Caki2 (cell line): ENCODE measurements around the gene SLCO4A1. TPM values are rescaled to one million over a fixed set of nuclear protein-coding genes. Genes with fewer than 3 reads are reported as not detected.

Source experiments
- DNase-seq: peaks from one replicate; pipeline ENCODE4 v3.0.0-alpha.2; 2015; ENCODE audit warnings: low read depth
- in situ Hi-C: cut with HindIII; loops from 2 replicates; pipeline ENCODE4 v1.10.0; 2016; ENCODE audit warnings: low sequenced_read_pairs, low pct_unique_long_range_greater_than_20kb, mixed read lengths
- total RNA-seq: library from RNA; depleted of rRNA; stranded (reverse); fragments of >200 nt; shearing (Covaris generic); gene quantifications from 2 replicates; pipeline ENCODE4 v1.2.3, GENCODE V29; 2014; ENCODE audit warnings: low replicate concordance

The SLCO4A1 gene
- total RNA-seq, 1 experiment from 2014 or later = 77.6 TPM

DNA sequence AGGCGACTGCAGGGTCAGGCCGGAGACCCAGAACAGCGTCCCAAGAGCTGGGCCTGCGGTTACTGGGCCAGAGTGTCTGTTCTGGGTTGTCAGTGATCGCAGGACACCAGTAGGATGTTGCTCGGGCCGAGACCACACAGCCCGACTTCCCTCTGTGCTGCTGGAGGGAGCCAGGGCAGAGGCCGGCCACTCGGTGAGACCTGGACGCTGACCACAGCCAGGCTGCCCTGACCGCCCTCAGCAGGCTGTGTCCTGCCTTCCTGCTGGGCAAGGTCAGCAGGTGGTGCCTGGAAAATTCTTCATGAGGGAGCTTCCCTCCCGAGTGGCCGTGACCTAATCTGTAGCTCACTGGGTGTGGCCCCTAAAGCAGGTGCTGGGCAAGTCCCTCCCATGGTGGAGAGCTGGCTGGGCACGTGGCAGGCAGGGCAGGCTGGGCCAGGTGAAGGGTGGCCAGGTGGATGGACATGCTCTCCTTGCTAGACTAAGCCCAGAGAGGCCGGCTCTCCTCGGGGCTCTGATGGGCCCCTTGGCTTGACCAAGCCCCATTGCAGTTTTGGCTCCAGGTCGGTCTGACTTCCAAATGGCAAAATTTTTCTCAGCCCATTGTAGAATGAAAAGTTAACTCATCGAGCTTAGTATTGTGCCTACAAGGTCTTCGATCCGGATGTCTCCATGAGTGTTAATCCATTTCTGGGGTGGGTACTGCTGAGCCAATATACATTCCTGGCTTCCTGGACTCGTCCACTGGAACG lies 1.9 kb downstream of the SLCO4A1 start:
- DNase-seq = no peak
- in situ Hi-C loops = no loop called here

- in situ Hi-C loops = no loop called here
- DNase-seq = no peak
These were observed 2.6 kb downstream of the SLCO4A1 start for GRCh38 chr20:62644802-62645496.

- in situ Hi-C loops = no loop called here
- no peak for DNase-seq
These were observed 3.3 kb downstream of the SLCO4A1 start for GRCh38 chr20:62645613-62646012.

- in situ Hi-C loops = no loop called here
- no peak for DNase-seq
These were observed 4.7 kb downstream of the SLCO4A1 start for GRCh38 chr20:62646851-62647520.

- in situ Hi-C loops = no loop called here
- DNase-seq = no peak
These were observed 5.4 kb downstream of the SLCO4A1 start for GRCh38 chr20:62647521-62648317.

DNA sequence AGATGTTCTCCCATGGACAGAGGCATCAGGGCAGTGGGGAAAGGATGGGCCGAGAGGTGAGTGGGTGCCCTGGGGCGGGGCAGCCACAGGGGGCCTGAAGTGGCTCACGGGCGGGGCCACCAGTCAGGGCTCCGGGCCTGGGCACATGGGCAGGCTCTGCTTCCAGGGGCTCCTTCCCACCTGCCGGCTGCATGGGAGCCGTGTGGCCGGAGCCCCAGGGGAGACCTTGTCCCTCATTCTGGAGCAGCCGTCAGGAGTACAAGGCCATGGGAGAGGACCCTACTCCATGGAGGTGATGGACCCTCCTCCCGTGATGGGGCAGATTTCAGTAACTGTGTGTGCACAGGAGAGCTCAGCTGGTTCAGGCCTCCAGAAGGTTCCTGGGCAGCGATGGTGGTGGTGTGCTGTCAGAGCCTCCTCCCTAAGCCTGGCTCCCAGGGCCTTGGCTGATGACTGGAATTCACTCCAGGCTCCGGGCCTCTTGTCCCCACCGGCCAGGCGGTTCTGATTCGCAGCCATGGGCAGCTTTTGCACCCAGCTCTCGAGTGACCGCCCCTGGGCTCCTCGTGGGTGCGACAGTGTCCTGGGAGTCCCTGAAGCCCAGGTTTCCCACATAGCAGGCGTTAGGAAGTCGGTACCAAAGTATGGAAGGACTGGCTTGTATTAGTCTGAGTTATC lies 6.2 kb downstream of the SLCO4A1 start:
- in situ Hi-C loops = no loop called here

DNA sequence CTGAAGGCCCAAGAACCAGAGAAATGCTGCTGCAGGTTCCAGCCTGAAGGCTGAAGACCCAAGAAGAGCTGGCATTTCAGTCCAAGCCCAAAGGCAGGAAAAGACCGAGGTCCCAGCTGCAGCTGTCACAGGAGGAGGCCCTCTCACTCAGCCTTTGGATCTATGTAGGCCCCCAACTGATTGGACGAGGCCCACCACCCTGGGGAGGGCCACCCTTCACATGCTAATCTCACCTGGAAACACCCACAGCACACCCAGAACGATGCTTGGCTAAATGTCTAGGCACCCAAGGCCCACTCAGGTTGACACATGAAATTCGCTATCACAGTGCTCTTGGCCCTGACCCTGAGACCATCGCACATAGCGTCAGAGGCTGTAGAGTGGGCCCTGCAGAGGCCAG lies 6.8 kb downstream of the SLCO4A1 start:
- in situ Hi-C loops = no loop called here
- DNase-seq = no peak

More for the DNA sequence above, 6.2 kb downstream of the SLCO4A1 start:
- no peak for DNase-seq

DNA sequence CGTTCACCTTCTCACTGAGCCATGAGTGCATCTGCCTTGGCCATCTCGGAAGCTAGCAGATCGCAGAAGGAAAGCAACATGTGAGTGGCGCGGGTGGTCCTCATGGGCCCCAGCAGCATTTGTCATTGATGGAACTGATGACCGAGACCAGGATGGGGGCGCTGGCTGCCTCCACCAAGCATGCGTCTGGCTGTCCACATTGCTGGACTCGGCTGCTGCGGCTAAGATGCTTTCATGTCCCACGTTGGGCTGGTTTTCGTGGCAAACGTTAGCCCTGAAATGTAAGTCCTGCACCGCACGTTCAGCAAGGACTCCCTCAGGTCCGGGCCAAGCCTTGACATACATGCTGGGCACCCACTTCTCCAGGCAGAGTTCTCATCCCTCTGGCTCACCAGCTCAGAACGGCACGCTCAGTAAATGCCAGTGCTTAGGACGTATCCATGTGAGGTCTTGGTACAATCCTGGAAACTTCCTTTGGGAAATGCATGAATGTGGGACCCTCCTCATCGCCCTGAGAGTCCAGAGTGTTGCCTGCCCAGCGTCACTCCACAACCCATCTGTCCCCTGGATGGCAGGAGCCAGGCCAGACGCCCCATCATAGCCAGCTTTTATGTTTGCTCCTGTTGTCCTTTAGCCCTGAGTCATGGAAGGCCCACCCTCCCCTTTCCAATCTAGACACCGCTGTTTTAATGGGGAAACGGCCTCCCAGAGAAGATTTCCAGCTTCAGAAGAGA lies 8.4 kb downstream of the SLCO4A1 start:
- in situ Hi-C loops = no loop called here
- no peak for DNase-seq

DNA sequence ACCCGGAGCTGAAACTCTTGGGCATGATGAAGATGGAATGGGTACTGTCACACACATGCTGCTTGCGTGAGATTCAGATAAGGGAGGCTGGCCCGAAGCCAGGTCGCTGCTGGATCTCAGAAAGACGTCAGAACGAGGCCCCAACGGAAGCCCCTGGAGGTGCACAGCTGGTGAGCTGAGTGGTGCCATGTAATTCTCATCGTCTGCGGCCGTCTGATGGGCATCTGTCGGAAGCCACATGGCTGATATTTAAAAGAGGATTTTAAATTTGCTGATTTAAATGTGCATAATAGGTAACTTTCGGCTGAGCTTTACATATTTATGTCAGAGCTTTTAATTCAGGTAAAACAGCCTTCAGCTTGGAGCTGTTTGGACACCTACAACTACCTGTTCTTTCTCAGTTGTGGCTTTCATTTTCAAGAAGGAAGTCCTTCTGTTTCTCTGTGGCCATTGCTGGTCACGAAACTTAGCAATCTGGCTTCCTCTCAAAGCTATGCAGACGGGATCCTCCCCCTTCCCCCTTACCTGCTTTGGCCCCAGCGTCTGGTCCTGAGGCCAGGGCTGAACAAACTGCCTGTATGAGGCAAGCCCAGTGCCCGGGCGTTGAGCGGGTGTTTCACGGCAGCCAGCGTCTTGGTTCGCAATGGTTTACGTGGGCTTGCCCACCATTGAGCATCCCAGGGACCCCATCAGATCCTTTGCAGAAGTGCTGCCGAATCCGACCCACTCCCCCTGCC lies 9.2 kb downstream of the SLCO4A1 start:
- no peak for DNase-seq

GRCh38 chr20:62652041-62652893 lies 10.0 kb downstream of the SLCO4A1 start:
- in situ Hi-C loops = no loop called here
- peak; percentile 99 for DNase-seq

More for the DNA sequence above, 9.2 kb downstream of the SLCO4A1 start:
- in situ Hi-C loops = no loop called here

DNA sequence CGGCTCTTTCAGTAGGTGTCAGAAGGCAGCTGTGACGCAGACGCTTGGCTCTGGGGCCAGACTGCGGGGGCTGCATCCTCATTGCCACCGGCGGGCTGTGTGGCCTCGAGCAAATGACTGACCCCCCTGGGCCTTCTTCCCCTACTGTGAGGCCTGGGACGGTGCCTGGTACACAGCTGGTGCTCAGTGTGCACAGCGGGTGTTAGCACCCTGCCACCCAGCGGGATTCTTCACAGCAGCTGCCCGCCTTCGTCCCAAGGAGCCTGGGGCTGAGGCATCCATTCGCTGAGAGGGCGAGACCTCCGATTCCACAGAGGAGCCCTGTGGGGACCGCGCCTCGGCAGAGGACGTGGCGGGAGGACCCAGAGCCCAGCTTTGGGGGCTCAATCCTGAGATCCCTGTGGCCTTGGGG lies 10.6 kb downstream of the SLCO4A1 start:
- no peak for DNase-seq
- in situ Hi-C loops = no loop called here

GRCh38 chr20:62653373-62653772 lies 11.1 kb downstream of the SLCO4A1 start:
- DNase-seq = no peak
- in situ Hi-C loops = no loop called here

DNA sequence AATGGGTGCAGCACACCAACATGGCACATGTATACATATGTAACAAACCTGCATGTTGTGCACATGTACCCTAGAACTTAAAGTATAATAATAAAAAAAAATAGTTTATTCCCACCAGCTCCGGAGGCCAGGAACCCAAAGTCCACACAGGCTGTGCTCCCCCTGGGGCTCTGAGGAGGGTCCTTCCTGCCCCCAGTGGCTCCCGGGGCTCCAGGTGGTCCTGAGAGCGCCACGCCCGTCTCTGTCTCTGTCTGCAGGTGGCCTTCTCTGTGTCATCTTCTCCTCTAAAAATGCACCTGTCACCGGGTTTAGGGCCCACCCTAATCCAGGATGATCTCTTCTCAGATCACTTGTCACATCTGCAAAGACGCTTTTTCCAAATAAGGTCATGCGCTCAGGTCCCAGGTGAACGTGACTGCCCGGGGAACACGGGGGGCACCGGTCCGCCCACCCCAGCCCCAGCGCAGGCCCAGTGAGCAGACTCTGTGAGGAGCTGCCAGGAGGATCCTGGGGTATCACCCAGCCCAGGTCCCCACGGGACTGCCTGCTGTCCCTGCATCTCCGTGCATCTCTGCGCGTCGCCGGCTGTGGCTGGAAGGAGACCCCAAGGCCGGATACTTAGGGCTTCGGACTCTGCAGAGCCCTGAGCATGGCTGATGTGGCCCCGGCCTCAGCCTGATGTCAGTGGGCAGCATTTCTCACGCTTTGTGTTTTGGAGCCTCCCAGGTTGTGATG lies 11.8 kb downstream of the SLCO4A1 start:
- in situ Hi-C loops = no loop called here
- no peak for DNase-seq

DNA sequence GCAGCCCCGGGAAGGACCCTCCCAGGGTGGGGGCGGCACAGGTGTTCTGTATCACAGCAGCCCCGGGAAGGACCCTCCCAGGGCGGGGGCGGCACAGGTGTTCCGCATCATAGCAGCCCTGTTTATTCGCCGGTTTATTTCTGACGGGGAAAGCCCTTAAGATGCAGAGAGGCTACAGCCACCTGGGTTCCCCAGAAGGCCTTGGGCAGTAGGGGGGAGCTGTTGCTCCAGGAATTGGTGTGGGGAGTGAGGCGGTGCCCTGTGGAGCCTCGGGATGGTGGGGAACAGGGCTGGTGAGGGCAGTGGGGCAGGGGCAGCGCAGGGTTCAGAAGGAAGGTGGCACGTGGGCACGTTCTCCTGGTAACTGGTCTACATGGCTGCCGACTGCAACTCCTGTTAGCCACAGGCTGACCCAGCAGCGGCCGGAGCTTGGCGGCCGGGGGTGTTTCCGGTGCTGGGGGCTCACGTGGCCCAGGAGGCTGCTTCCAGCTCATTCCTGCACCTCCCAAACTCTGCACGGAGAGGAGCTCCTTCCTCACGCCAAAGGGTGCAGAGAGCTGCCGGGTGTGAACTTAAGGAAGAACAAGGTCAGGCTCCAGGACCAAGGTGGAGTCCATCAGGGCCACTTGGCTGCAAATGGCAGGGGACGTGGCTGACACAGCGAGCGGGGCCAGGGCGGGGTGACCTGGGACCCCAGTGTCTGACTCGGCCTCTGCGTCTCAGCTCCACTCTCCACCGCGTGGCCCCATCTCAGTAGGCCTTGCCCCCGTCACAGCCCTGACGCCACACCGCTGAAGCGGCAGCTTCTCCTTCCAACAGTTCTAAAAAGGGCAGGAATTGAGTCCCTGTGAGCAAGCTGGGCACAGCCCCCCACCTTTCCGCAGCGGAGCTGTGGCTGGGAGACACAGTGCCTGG lies 13.2 kb downstream of the SLCO4A1 start:
- in situ Hi-C loops = no loop called here
- DNase-seq = no peak
